Activated CD4-positive, alpha-beta T cell treated with anti-CD3 and anti-CD28 coated beads for 36 hours (primary cell): ENCODE results near the gene HIPK2. TPM values are rescaled to one million over a fixed set of nuclear protein-coding genes. Genes with fewer than 3 reads are reported as not detected.
A peak's percentile ranks its signal among the peaks of the same experiment; 100 is the strongest.

Experiments
- ATAC-seq: fragments of 200-7000 bp; cut with Tn5 transposase; one replicate; pipeline ENCODE4 v1.10.0; 2021; ENCODE audit warnings: mild to moderate bottlenecking, moderate library complexity
- CTCF ChIA-PET: fragments of 350-600 bp; sonication (Branson Sonifier 250); formaldehyde crosslinking; loops from one replicate; lab custom pipeline; 2021; ENCODE audit warnings: antibody characterized with exemption; lab: Charles Lee
- POLR2A ChIA-PET: fragments of 350-600 bp; sonication (Branson Sonifier 250); formaldehyde crosslinking; loops from one replicate; lab custom pipeline; 2021; ENCODE audit warnings: antibody characterized with exemption, inconsistent platforms; lab: Charles Lee
- DNase-seq: peaks from one replicate; pipeline ENCODE4 v3.0.0-alpha.2; 2020
- H3K27ac Mint-ChIP-seq: one replicate; pipeline ENCODE4 v1.8.0; 2021; ENCODE audit warnings: mixed read lengths
- H3K27me3 Mint-ChIP-seq: one replicate; pipeline ENCODE4 v1.8.0; 2021; ENCODE audit warnings: mixed read lengths
- H3K36me3 Mint-ChIP-seq: one replicate; pipeline ENCODE4 v1.8.0; 2021; ENCODE audit warnings: low read depth, mixed read lengths
- H3K4me1 Mint-ChIP-seq: one replicate; pipeline ENCODE4 v1.8.0; 2021; ENCODE audit warnings: mixed read lengths
- H3K4me3 Mint-ChIP-seq: one replicate; pipeline ENCODE4 v1.8.0; 2021; ENCODE audit warnings: mild to moderate bottlenecking, moderate library complexity, mixed read lengths
- H3K9me3 Mint-ChIP-seq: one replicate; pipeline ENCODE4 v1.8.0; 2021; ENCODE audit warnings: low read depth, mixed read lengths
- intact Hi-C, 2 experiments: fragments of 100-400 bp; cut with DNase I in 1 of 2; cut with micrococcal nuclease in 1 of 2; formaldehyde crosslinking; loops; one replicate each; pipeline versions ENCODE4 v1.14.2 to v1.15.1; 2022 to 2024; cut with DNase I, micrococcal nuclease
- total RNA-seq, 2 experiments: library from RNA; stranded (reverse); gene quantifications; one replicate each; pipeline ENCODE4 v1.2.3, GENCODE V29; 2021

The HIPK2 gene
- total RNA-seq, 2 experiments from 2014 or later, result 23.9 to 36.2 TPM

DNA sequence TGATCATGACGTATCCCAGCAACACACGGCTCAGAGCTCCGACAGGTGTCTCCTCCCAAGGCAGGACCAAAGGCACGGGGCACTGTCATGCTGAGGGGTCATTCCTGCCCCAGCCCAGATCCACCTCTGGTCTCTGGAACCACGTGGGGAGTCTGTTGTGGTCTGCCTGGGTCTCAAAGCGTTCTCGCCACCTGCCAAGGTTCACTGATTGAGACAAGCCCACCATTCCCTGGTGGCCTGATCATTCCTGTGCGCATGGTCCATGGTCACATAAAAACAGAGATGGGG lies 83.5 kb downstream of the HIPK2 start:
- peaks cover 12% of the 10 kb centered on the region for H3K36me3 Mint-ChIP-seq
- H3K27me3 Mint-ChIP-seq, result no peaks in the 10 kb centered on the region
- DNase-seq, result no peak
- ATAC-seq, result no peak
- ChIA-PET POLR2A (no interaction called here), CTCF (no interaction called here)
- H3K27ac Mint-ChIP-seq, result no peak overlapping the region
- H3K4me1 Mint-ChIP-seq, result peaks cover 24% of the 10 kb centered on the region
- H3K9me3 Mint-ChIP-seq, result no peaks in the 10 kb centered on the region
- H3K4me3 Mint-ChIP-seq, result no peak overlapping the region
- intact Hi-C loops, result no loop called here

DNA sequence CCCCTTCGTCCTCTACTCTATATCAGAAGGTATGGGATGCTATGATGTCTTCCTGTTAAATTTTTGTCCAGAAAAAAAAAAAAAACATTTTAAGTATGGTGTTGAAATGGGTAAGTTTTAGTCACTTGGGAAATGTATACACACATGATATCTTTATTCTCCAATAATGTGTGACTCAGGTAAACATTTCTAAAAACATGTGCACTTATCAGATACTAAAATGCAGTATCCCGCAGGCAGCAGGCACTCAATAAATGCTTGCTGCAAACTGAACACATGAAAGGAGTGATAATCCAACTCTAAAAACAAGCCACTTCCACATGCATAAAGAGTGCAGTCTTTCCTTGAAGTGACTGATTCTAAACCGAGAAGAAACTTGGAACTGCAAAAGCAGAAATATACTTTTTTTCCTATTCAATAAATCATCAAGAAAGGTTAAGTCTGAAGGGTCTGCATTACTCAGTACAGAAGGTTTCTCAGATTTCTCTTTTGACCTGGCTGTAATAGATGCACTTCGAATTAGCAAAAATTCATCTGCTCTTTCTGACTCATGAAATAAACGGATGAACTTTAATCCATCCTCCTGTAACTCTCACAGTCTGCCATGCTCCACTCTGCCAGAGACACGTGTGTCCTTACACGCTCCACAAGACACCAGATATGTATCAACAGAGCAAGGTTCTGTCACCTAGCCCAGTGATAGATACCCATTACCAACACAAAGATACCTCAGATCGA lies 84.0 kb downstream of the HIPK2 start:
- Mint-ChIP-seq H3K27ac (no peak overlapping the region), H3K4me3 (no peak overlapping the region), H3K36me3 (peaks cover 14% of the 10 kb centered on the region), H3K9me3 (no peaks in the 10 kb centered on the region), H3K4me1 (peaks cover 24% of the 10 kb centered on the region), H3K27me3 (no peaks in the 10 kb centered on the region)
- intact Hi-C loops, result no loop called here
- CTCF ChIA-PET, result no interaction called here
- DNase-seq (no peak), ATAC-seq (no peak)
- POLR2A ChIA-PET, result no interaction called here

DNA sequence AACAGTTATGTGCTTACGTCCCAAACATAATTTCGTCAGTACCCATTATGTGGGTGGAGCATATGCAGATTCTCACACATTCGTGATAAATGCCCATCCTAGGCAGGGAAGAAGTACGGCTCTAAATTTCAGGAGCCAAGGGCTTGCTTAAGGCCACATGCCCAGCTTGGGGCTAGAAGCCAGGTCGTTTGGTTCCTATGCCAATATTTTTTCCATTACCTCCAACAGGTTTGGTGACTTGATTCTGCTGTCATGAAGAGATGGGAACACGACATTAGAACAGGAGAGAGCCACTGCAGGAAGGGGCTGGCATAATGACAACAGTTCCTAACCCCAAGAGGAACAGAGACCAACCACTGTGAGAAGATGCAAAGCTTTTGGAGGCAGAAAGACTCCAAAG lies 85.1 kb downstream of the HIPK2 start:
- H3K9me3 Mint-ChIP-seq, result peaks cover 2% of the 10 kb centered on the region
- CTCF ChIA-PET, result interaction anchor here (0.6 kb wide), 1 partner anchor 72 kb away, joined by 3 read pairs; no protein-coding TSS in a partner anchor
- POLR2A ChIA-PET, result no interaction called here
- H3K4me1 Mint-ChIP-seq, result peaks cover 29% of the 10 kb centered on the region
- no peak overlapping the region for H3K4me3 Mint-ChIP-seq
- intact Hi-C loops, result no loop called here
- no peak overlapping the region for H3K27ac Mint-ChIP-seq
- H3K27me3 Mint-ChIP-seq, result no peaks in the 10 kb centered on the region
- H3K36me3 Mint-ChIP-seq, result peaks cover 19% of the 10 kb centered on the region
- no peak for DNase-seq
- no peak for ATAC-seq

DNA sequence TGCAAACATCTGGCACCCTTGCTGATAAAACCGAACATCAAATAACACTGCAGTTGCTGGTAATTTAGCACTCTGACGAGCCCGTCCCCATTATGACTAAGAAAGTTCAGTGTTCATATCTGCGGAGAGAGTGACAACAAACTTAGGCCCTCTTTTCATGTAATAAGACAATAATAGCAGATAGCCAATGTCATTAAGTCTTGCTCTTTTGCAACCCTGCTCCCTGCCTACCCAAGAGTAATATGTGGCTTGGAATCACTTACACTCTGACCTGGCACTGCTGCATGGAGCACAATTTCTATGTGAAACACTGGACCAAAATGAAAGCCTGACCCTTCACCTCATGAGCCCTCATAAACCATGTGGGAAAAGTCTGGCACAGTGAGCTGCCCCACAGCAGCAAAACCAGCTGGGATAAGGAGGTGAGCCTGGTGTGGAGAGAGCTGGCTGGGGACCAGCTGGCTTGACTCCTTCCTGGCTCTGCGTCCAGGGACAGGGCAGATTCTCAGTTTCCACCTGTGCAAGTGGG lies 86.5 kb downstream of the HIPK2 start:
- DNase-seq (no peak), ATAC-seq (no peak)
- Mint-ChIP-seq H3K4me3 (no peak overlapping the region), H3K27ac (no peak overlapping the region), H3K27me3 (no peaks in the 10 kb centered on the region), H3K9me3 (peaks cover 8% of the 10 kb centered on the region), H3K36me3 (peaks cover 24% of the 10 kb centered on the region), H3K4me1 (peaks cover 24% of the 10 kb centered on the region)
- POLR2A ChIA-PET, result no interaction called here
- CTCF ChIA-PET, result interaction anchor here (1.1 kb wide), 1 partner anchor 18 kb away, joined by 4 read pairs; no protein-coding TSS in a partner anchor
- intact Hi-C loops, result no loop called here

DNA sequence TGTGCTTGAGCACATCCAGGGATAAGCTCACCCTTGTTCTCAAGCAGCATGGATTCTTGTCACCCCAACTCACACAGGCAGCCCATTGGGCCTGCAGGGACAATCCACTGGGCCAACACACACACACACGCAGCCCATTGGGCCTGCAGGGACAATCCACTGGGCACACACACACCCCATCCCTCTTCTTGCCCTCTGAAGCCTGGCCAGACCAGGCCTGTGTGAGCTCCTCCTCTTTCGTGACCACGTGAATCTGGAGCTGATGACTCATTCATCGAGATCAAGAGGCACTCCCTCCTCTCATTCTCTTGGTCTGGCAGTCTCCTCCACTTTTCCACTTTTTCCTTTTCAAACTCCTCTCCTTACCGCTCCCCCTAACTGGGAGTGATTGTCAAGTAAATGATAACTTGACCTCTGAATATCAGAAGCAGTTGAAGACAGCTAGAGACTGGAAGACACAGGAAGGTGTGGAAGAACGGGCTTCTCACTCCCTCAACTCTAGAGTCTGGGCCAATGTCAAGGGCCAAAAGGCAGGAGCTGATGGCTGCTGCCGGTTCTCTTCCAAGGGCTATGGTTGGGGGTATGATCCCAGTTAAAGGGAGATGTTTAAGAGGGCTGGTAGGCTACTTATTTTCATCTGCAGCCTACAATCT lies 89.7 kb downstream of the HIPK2 start:
- Mint-ChIP-seq H3K9me3 (peaks cover 18% of the 10 kb centered on the region), H3K27ac (no peak overlapping the region), H3K36me3 (peaks cover 45% of the 10 kb centered on the region), H3K4me1 (peaks cover 34% of the 10 kb centered on the region), H3K4me3 (no peak overlapping the region), H3K27me3 (no peaks in the 10 kb centered on the region)
- POLR2A ChIA-PET, result no interaction called here
- intact Hi-C loops, result loop anchor here in 1 of 2 experiments (10.0 kb wide), 1 partner anchor 573 kb away; no protein-coding TSS in a partner anchor
- ATAC-seq, result no peak
- CTCF ChIA-PET, result interaction anchor here (0.6 to 1.5 kb wide), 2 partner anchors 18 to 23 kb away, joined by 3 read pairs; no protein-coding TSS in a partner anchor
- no peak for DNase-seq

DNA sequence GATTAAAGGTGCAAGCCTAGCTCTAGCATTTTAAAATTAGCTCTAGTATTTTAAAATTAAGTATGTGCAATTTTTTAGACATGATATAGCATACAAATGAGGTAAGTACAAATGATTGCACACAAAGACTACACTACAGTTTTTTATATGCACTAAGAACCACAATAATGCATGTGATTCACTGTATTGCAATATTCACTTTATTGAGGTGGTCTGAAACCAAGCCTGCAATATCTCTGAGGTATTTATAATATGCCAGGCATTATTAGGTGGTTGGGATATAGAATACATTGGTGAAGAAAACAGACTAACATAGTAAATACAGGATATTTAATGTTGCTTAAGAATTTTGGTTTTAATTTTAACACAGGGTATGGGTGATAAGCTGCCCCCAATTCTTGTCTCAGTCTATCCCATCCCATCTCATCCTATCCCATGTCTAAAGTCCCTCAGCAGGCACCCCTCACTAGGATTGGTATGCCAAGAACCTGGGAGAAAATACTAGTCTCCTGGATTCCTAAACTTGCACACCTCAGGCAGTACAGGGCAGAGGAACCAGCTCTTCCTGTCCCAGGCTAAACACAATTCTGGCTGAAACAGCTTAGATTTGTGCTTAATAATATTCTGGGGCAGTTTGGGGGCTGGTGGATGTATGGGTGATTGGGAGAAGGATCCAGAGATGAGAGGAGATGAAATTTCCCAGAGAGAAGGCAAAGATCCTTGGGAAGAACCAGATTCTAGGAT lies 90.4 kb downstream of the HIPK2 start:
- Mint-ChIP-seq H3K9me3 (peaks cover 18% of the 10 kb centered on the region), H3K27me3 (no peaks in the 10 kb centered on the region), H3K4me1 (peaks cover 41% of the 10 kb centered on the region), H3K36me3 (peaks cover 45% of the 10 kb centered on the region), H3K27ac (no peak overlapping the region), H3K4me3 (no peak overlapping the region)
- CTCF ChIA-PET, result interaction anchor here (0.6 to 1.5 kb wide), 2 partner anchors 18 to 22 kb away, joined by 3 read pairs; no protein-coding TSS in a partner anchor
- no peak for ATAC-seq
- DNase-seq, result no peak
- POLR2A ChIA-PET, result no interaction called here
- intact Hi-C loops, result loop anchor here in 1 of 2 experiments (10.0 kb wide), 1 partner anchor 573 kb away; no protein-coding TSS in a partner anchor

DNA sequence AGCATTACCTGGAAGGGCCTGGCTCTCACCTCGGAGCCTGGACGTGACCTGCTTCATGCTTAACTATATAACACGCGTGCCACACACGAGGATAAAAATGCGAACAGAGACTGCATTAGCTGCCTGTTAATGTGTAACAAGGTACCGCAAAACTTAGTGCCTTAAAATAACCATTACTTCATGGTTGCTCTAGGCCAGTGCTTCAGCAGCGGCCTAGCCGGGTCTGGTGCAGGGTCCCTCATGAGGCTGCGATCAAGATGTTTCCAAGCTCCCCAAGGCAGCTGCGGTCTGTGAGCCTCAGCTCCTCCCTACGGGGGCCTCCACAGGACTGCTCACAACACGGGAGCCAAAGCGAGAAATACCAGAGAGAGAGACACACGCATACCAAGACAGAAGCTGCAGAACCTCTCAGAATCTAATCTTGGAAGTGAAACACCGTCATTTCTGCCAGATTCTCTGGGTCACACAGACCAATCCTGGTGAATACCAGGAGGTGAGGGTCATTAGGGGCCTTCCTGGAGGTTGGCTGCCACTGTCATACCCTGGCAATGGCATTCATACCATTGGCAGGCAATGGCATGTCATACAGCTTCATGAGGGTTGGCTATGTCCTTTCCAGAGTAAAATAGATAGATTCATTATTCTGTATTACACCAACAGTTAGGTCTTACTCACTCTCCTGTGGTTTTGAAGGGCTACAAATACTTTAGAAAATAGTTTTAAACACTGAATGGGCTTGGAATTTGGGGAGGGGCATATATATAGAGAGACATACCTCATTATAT lies 94.5 kb downstream of the HIPK2 start:
- Mint-ChIP-seq H3K4me1 (peaks cover 65% of the 10 kb centered on the region), H3K9me3 (peaks cover 18% of the 10 kb centered on the region), H3K36me3 (peaks cover 38% of the 10 kb centered on the region), H3K27ac (peak overlapping the region; percentile 98), H3K4me3 (no peak overlapping the region), H3K27me3 (no peaks in the 10 kb centered on the region)
- ChIA-PET CTCF (no interaction called here), POLR2A (interaction anchor here (1.8 kb wide), 1 partner anchor 10 kb away, joined by 7 read pairs; no protein-coding TSS in a partner anchor)
- no peak for ATAC-seq
- peak; percentile 37 for DNase-seq
- intact Hi-C loops, result loop anchor here (2.0 to 10.0 kb wide), 7 partner anchors 37 to 931 kb away; partner anchors contain the start of gene UBN2 (in 1 of the 2)

DNA sequence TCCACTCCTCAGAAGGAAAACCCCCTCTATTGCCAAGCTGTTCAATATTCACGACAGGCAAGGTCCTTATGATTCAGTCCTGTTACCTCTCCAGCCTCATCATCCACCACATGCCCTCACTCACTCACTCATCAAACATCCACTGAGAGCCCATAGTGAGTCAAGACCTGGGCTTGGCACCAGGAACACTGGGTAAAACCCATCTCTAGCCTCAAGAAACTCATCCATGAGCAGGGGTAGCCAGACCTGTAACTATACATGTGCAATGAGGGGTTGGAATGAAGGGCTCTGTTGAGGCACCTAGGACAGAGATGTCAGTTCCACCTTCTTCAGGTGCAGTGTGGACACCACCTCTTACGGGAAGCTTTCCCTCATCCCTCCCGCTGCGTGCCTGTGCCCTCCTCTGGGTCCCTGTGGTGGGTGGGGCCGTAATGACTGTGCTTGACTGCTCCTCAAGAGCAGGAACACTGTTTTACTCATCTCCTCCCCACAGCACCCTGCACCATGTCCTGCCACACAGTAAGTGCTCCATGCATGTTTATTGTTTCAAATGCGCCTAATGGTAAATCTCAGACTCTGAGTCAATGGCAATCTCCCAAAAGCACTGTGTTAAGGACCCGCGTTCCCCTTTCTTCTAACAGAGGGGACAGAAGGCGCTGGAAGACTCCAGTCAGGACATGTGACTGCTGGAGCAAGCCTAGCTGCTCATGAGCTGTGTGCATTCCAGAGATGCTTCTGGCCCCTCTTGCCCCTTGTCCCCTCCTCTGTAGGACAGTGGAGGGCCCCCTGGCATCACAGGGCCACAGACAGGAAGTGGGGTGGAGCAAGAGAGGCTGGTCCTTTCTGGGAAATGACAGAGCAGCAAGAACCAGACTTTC lies 95.4 kb downstream of the HIPK2 start:
- Mint-ChIP-seq H3K27me3 (no peaks in the 10 kb centered on the region), H3K9me3 (peaks cover 15% of the 10 kb centered on the region), H3K4me1 (peaks cover 61% of the 10 kb centered on the region), H3K4me3 (peak overlapping the region; percentile 68), H3K27ac (peak overlapping the region; percentile 98), H3K36me3 (peaks cover 36% of the 10 kb centered on the region)
- ChIA-PET CTCF (interaction anchor here (1.2 kb wide), 1 partner anchor 10 kb away, joined by 11 read pairs; no protein-coding TSS in a partner anchor), POLR2A (interaction anchor here (0.7 to 1.8 kb wide), 5 partner anchors 9 to 101 kb away, joined by 3 to 7 read pairs (median 3); no protein-coding TSS in a partner anchor)
- intact Hi-C loops, result loop anchor here (1.0 to 10.0 kb wide), 12 partner anchors 9 to 930 kb away; partner anchors contain the start of genes TBXAS1 (in 1 of the 2) and UBN2 (in 1 of the 2)
- DNase-seq (peak; percentile 85), ATAC-seq (peak; percentile 78)

DNA sequence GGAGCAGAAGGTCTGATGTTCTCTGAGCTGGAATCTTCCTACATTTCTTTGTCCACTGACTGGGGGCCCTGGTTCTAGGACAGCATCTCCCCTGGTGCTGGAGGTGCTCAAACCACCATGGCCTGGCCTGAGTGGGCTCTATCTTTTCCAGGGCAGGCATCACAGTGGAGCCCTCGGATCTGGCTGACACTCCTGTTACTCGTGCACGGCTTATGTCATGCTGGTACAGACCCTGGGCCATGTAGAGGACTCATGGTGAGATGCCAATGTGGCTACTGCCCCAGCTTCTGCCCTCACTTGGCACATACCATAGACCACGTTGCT lies 96.0 kb downstream of the HIPK2 start:
- ChIA-PET POLR2A (interaction anchor here (0.7 to 1.1 kb wide), 4 partner anchors 65 to 102 kb away, joined by 3 to 4 read pairs (median 3); no protein-coding TSS in a partner anchor), CTCF (interaction anchor here (1.2 kb wide), 1 partner anchor 9 kb away, joined by 11 read pairs; no protein-coding TSS in a partner anchor)
- Mint-ChIP-seq H3K27me3 (no peaks in the 10 kb centered on the region), H3K4me1 (peaks cover 60% of the 10 kb centered on the region), H3K4me3 (peak overlapping the region; percentile 68), H3K27ac (peak overlapping the region; percentile 98), H3K9me3 (peaks cover 14% of the 10 kb centered on the region), H3K36me3 (peaks cover 35% of the 10 kb centered on the region)
- ATAC-seq, result no peak
- DNase-seq, result no peak
- intact Hi-C loops, result loop anchor here (1.0 to 10.0 kb wide), 13 partner anchors 8 to 929 kb away; partner anchors contain the start of genes TBXAS1 (in 1 of the 2) and UBN2 (in 1 of the 2)
